Non-pigmented ciliary epithelial cell (primary cell): ENCODE data around the gene CORO7.
"Not testable (repeated sequence)": the region's sequence is repeated elsewhere in the genome, so short reads cannot be mapped to it uniquely, and the experiment has no call there.

Source experiments
- DNase-seq: peaks from one replicate; pipeline ENCODE4 v3.0.0-alpha.2; 2010; ENCODE audit warnings: low read depth

CORO7 gene

GRCh38 chr16:4336701-4337539 lies 79.5 kb downstream of the CORO7 start:
- DNase-seq: no peak

DNA sequence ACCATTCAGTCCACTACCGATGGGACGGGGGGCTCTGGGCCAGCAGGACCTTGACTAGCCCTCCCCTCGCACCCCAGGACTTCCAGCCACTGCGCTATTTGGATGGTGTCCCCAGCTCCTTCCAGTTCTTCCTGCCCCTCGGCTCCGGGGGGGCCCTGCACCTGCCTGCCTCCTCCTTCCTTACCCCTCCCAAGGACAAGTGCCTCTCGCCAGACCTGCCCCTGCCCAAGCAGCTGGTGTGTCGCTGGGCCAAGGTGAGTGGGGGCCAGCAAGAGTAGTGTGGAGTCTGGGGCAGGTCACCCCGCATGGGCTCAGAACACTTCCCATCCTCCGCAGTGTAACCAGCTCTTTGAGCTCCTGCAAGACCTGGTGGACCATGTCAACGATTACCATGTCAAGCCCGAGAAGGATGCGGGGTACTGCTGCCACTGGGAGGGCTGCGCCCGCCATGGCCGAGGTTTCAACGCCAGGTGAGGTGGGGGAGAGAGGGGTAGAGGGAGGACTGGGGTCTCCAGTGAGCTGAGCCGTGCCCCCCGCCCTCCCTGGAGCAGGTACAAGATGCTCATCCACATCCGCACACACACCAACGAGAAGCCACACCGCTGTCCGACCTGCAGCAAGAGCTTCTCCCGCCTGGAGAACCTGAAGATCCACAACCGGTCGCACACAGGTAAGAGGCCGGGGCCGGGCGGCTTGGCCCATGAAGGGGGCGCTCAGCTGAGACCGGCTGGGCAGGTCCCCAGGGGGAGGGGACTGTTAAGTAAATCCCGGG lies 81.5 kb downstream of the CORO7 start:
- DNase-seq: no peak

DNA sequence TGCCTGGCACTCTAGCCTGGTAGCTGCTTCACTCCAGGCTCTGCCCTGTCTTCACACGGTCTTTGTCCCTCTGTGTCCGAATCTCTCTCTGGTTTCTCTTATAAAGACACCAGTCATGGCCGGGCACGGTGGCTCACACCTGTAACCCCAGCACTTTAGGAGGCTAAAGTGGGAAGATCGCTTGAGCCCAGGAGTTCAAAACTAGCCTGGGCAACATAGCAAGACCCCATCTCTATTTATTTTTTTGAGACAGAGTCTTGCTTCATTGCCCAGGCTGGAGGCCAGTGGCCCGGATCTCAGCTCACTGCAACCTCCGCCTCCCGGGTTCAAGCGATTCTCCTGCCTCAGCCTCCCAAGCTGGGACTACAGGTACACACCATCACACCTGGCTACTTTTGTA lies 82.7 kb downstream of the CORO7 start:
- not testable (repeated sequence) for DNase-seq

- DNase-seq: no peak
Observed at GRCh38 chr16:4333308-4333638, 83.1 kb downstream of the CORO7 start.

GRCh38 chr16:4332623-4333307 lies 83.6 kb downstream of the CORO7 start:
- DNase-seq: no peak

- no peak for DNase-seq
Observed at GRCh38 chr16:4332083-4332482, 84.3 kb downstream of the CORO7 start.

DNA sequence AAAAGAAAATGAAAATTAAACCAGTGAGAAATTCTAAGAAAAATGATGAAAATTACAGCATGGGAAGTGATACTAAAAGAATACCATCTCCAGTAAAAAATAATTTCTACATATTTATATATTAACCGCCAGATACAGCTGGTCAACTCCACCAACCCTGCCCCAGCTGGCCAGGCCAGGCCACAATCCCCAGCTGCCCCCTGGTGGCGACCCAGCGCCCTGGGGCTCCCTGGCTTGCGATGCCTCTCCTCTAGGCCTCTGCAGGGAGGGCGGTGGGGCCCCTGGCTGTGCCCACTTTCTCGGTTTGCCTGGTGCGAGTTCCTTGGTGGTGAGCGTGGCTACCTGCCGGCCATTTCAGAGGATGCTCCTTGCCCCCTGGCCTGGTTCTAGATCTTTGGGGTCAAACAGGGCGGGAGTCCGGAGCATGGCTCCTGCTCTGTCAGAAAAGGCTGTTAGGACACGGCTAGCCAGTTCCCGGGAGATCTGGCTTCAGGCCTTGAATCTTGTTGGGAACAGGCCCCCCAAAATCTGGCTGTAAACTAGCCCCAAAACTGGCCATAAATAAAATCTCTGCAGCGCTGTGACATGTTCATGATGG lies 86.0 kb downstream of the CORO7 start:
- DNase-seq: no peak

- no peak for DNase-seq
Observed at GRCh38 chr16:4328782-4329775, 87.3 kb downstream of the CORO7 start.

DNA sequence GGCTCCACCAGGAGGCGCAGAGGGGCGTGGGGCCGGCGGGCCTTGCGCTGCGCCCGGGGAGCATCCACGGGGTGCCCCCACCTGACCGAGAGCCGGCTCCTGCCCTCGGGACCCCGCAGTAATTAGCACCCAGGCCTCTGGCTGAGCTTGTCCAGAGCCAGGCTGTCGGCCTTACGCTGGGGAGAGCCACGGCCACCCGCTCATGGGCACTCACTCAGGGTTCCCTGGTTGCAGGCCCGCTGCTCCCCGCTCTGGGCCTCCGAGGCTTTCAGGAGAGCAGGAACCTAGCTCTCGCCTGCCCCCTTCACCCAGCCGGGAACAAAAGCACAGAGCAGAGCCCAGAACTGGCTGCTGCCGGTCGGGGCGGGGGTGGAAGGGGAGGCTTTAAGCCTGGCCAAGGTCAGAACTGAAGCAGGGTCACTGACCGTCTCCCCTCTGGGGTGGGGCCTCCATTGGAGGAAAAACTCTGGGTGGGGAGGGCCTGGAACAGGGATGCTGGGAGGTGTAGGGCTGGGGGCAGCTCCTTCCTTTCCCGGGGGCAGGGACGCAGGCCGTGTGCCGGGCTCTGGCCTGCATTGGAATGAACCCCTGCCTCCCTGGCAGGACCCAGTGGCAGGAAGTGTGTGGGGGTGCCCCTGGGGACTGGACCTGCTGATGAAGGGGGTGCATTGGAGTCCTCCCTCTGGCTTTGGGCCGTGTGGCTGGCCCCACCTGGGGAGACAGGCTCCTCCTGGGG lies 88.2 kb downstream of the CORO7 start:
- no peak for DNase-seq

GRCh38 chr16:4327386-4328045 lies 88.9 kb downstream of the CORO7 start:
- no peak for DNase-seq

- DNase-seq: no peak
Observed at GRCh38 chr16:4325253-4325758, 91.1 kb downstream of the CORO7 start.

DNA sequence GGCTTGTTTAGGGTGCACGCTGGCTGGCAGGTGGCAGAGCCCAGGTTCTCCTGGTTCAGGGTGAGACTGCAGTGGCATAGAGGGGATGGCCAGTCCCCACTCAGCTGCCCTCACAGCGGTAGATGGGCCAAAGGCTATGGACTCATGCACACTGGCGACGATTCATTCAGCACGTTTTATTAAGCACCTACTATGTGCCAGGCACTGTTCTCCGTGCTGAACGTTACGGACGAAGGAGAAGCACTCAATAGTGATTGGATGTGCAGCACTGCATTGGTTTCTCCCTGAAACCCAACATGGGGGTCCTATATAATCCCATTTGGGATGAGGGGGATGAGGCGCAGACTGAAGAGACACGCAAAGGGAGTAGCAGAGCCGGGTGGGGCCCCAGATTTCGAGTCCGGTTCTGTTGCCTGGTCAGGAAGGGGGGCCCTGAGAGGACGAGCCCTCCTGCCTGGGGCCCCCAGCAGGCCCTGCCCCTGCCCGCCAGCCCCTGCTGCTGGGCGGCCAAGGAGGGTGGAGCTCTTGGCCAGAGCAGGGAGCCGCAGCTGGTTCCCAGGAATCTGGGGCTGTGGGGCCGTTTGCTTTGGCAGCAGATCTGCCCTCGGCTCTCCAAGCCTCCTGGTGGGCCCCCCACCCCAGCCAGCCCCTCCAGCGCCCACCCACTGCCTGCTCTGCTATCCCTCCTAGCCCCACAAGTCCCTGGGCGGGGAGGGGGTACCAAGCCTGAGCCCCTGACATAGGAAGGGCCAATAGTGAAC lies 91.7 kb downstream of the CORO7 start:
- no peak for DNase-seq

DNA sequence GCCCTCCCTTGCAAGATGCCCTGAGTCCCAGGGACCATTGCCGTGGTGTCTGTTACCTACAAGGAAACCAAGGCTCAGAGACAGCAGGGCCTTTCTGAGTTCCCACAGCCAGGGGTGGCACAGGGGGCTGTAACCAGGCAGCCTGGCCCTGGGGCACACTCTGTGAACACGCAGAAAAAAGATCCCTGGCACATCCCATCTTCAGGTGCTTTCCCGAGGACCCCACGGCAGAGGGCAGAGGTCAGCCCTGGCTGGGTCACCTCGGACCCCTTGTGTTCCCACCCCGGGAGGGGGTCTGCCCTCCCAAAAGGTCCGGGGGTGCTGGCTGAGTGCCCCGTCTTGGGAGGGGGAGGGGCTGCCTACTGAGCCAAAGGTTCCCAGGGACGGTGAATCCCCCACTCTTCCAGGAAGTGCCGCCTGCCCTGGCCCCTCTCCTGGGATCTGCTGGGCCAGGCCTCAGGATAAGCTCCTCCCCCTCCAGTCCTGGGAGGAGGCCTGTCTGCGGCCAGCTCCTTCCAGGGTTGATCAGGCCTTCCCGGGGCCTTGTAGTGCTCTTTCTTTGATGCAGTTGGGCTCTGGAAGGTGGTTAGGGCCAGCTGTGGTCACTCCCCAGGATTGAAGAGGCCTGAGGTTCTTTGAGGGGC lies 92.4 kb downstream of the CORO7 start:
- no peak for DNase-seq

DNA sequence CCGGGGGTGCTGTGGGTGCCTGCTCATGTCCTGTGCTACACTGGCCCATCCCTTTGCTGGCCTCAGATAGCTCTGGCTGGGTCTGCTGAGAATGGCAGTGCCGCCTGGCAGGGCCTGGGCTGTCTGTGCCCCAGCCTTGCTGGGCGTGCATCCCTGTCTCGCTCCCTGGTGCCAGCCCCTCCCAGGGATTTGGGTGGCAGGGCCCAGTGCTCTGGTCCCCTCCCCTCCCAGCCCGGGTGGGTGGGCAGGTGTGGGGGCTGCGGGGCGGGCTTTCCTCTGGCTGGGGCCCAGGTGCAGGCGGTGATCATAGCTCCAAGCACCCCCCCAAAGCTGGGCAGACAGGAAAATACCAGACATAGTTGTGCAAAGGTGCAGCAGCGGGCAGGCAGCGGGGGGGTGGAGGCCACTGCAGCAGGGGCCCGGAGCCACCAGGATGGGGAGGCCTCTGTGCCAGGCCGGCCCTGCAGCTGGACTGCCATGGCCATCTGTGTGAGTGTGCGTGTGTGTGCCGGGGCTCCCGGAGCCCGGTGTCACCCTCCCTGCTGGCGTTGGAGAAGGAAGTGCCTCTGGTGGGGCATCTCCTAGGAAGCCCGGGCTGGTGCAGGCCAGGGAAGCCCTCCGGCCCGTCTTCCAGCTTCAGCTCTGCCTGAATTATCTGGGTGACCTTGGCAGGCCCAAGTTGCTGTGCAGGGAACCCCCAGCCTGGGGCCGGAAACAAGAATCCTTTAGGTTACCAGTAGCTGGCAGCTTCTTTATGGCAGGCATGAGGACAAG lies 93.1 kb downstream of the CORO7 start:
- DNase-seq: no peak

- no peak for DNase-seq
Observed at GRCh38 chr16:4322121-4323052, 94.0 kb downstream of the CORO7 start.

DNA sequence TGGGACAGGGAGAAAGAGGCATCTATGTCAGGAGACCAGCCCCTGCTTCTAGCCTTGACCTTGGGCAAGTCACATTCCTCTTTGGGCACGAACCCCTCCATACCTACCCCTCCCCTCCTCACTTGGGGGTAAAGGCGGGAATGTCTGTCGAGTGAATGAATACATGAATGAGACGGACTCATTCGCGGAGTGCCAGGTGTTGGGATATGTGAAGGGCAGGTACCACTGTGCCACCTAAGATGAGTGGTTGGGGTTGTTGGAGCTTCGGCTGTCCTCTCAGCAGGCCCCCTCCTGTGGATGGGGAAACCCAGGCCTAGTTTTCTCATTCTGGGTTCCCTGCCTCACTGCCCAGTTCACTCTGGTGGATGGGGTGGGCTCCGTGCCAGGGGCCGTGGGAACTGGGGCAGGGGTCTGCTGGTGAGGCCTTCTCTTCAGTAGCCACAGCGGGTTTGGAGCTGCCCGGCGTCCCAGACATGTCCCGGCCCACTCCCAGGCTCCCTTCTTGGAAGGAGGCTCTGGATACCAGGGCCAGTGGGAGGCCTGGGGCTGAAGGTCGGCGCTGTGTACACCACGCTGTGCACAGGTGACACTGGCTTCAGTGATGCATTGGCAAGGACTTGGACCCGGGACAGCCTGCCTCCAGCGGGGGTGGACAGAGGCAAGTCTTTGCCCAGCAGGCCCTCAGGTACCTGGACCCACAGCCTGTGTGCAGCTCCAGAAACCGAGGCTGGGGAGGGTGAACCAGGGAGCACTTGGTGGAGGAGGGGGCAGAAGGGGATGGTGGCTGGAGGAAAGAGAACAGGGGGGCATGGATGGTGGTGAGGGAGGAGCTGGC lies 94.9 kb downstream of the CORO7 start:
- no peak for DNase-seq
